Esophagus muscularis mucosa (tissue), 4 donors: ENCODE measurements around the gene ZNF804A. TPM values are rescaled to one million over a fixed set of nuclear protein-coding genes. Genes with fewer than 3 reads are reported as not detected.

Experiments used
- DNase-seq: peaks from one replicate; pipeline ENCODE4 v3.0.0-alpha.2; 2017; ENCODE audit errors: extremely low spot score
- H3K27ac ChIP-seq, 4 donors: fragments of 200-600 bp; sonication (generic); replicated peaks in 1 of 4; 1 replicate in 3 of 4; 2 replicates in 1 of 4; pipeline ENCODE4 v1.5.1; 2016 to 2019; ENCODE audit warnings: mild to moderate bottlenecking in 1 of 4
- H3K27me3 ChIP-seq, 4 donors: fragments of 200-600 bp; sonication (generic); one replicate each; pipeline versions ENCODE4 v1.5.1 to v1.6.0; 2016 to 2019
- H3K36me3 ChIP-seq, 4 donors: fragments of 200-600 bp; sonication (generic); one replicate each; pipeline ENCODE4 v1.5.1; 2016 to 2019
- H3K4me1 ChIP-seq, 4 donors: fragments of 200-600 bp; sonication (generic); one replicate each; pipeline ENCODE4 v1.5.1; 2016 to 2019
- H3K4me3 ChIP-seq, 4 donors: fragments of 200-600 bp; sonication (generic); 1 replicate in 2 of 4; 2 replicates in 2 of 4; pipeline ENCODE4 v1.5.1; 2016 to 2019; ENCODE audit warnings: mild to moderate bottlenecking in 4 of 4, moderate library complexity in 1 of 4
- H3K9me3 ChIP-seq, 4 donors: fragments of 200-600 bp; sonication (generic); 1 replicate in 3 of 4; 2 replicates in 1 of 4; pipeline ENCODE4 v1.5.1; 2016 to 2019
- CTCF ChIP-seq, 3 experiments: fragments of 200-600 bp in 2 of 3; fragments of 450-650 bp in 1 of 3; sonication (generic) in 2 of 3; IDR thresholded peaks; one replicate each; pipeline ENCODE4 v1.5.1; 2017 to 2019; ENCODE audit warnings: antibody characterized with exemption in 3 of 3, mild to moderate bottlenecking in 2 of 3, moderate library complexity in 1 of 3
- EP300 ChIP-seq: sonication (generic); formaldehyde crosslinking; IDR thresholded peaks from one replicate; pipeline ENCODE4 v1.6.1; 2017; ENCODE audit warnings: antibody characterized with exemption
- POLR2A ChIP-seq: fragments of 450-650 bp; IDR thresholded peaks from one replicate; pipeline ENCODE4 v1.6.1; 2017; ENCODE audit warnings: antibody characterized with exemption, moderate library complexity, mild to moderate bottlenecking, low read depth
- POLR2AphosphoS5 ChIP-seq, 2 donors: sonication (generic); formaldehyde crosslinking; IDR thresholded peaks; one replicate each; pipeline ENCODE4 v1.6.1; 2017; ENCODE audit warnings: antibody characterized with exemption in 2 of 2
- WGBS: methylation state at CpG from one replicate; pipeline ENCODE4 v1.1.5; 2018; 5-methylcytosine and 5-hydroxymethylcytosine counted together
- intact Hi-C: fragments of 100-400 bp; cut with DNase I; formaldehyde crosslinking; loops from one replicate; pipeline ENCODE4 v1.15.1; 2023
- total RNA-seq, 4 donors: library from RNA; depleted of rRNA; stranded (reverse); fragments of >200 nt; gene quantifications; one replicate each; pipeline versions ENCODE4 v1.1.0 to v1.2.1, GENCODE V29; 2016

Gene ZNF804A
- total RNA-seq, 4 donors from 2014 or later = 0.33 TPM; not detected in 3

GRCh38 chr2:184780944-184781343 is 182.6 kb downstream of the ZNF804A start:
- H3K9me3 ChIP-seq = no peaks in the 10 kb centered on the region
- no peak for DNase-seq
- no peak for TF ChIP-seq POLR2AphosphoS5 (IDR thresholded peaks at IDR 0.05)
- intact Hi-C loops = no loop called here
- 47% methylated on average over 2 of the region's 2 CpGs for WGBS
- H3K4me1 ChIP-seq = no peaks in the 10 kb centered on the region
- no peaks in the 10 kb centered on the region for H3K27me3 ChIP-seq
- no peak overlapping the region for H3K27ac ChIP-seq
- no peaks in the 10 kb centered on the region for H3K36me3 ChIP-seq
- H3K4me3 ChIP-seq = no peak overlapping the region

DNA sequence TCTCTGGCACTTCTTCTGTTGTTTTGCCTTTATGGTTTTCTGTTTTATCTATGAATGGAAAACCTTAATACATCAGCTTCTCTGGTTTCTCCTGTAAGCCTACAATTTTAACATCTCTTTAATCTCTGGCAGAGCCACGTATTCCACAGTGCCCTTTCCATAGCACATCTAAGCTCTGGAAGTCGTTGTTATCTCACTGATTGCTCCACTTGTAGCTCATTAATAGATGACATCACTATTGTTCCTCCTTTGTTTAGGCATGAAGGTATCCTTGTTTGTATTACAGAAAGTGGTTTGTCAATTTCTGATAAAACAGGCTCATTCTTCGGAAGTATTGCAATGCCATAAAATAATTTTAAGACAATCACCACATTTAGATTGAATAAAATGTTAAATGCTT is 185.2 kb downstream of the ZNF804A start:
- TF ChIP-seq EP300 (no peak), POLR2AphosphoS5 (IDR thresholded peaks at IDR 0.05) (no peak), POLR2A (no peak), CTCF (IDR thresholded peaks at IDR 0.05) (no peak)
- H3K4me1 ChIP-seq = no peaks in the 10 kb centered on the region
- H3K9me3 ChIP-seq = no peaks in the 10 kb centered on the region
- intact Hi-C loops = no loop called here
- WGBS = 65% methylated on average over 3 of the region's 3 CpGs
- DNase-seq = no peak
- H3K27me3 ChIP-seq = no peaks in the 10 kb centered on the region
- H3K4me3 ChIP-seq = no peak overlapping the region
- no peak overlapping the region for H3K27ac ChIP-seq
- H3K36me3 ChIP-seq = no peaks in the 10 kb centered on the region

- TF ChIP-seq CTCF (IDR thresholded peaks at IDR 0.05) (no peak), POLR2A (no peak), EP300 (no peak), POLR2AphosphoS5 (IDR thresholded peaks at IDR 0.05) (no peak)
- no peak for DNase-seq
- Histone ChIP-seq H3K9me3 (no peaks in the 10 kb centered on the region), H3K4me3 (no peak overlapping the region), H3K27ac (no peak overlapping the region), H3K4me1 (no peaks in the 10 kb centered on the region), H3K36me3 (no peaks in the 10 kb centered on the region), H3K27me3 (no peaks in the 10 kb centered on the region)
- 86% methylated on average over 1 of the region's 1 CpG for WGBS
- intact Hi-C loops = no loop called here
Observed at GRCh38 chr2:184793176-184793575, 194.8 kb downstream of the ZNF804A start.

GRCh38 chr2:184799379-184799778 is 201.1 kb downstream of the ZNF804A start:
- TF ChIP-seq CTCF (IDR thresholded peaks at IDR 0.05) = no peak
- TF ChIP-seq POLR2AphosphoS5 (IDR thresholded peaks at IDR 0.05) = no peak
- TF ChIP-seq POLR2A = no peak
- TF ChIP-seq EP300 = no peak
- Histone ChIP-seq H3K4me3 (no peak overlapping the region), H3K9me3 (no peaks in the 10 kb centered on the region), H3K27me3 (no peaks in the 10 kb centered on the region), H3K36me3 (no peaks in the 10 kb centered on the region), H3K27ac (no peak overlapping the region), H3K4me1 (no peaks in the 10 kb centered on the region)
- intact Hi-C loops = no loop called here
- no peak for DNase-seq
- 87% methylated on average over 4 of the region's 4 CpGs for WGBS

DNA sequence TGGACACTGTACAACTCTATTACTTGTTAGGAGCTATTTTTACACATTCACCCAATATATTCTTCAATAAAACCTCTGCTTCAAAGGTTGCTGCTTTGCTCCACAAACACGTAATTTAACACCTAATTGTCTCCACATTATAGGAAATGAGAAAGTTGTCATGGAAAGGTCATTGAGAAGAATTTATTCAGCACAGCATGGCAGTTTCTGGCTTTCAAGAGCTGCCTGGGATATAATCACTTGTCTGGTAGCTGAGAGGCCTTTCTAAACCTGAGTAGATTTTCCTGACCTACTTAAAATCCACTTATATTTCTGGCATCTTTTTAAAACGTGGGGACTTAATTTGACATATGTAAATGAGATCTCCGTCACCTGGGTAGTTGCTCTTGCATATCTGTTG is 216.1 kb downstream of the ZNF804A start:
- no peak overlapping the region for H3K27ac ChIP-seq
- no peaks in the 10 kb centered on the region for H3K27me3 ChIP-seq
- no peak for DNase-seq
- H3K9me3 ChIP-seq = peaks cover 0 to 6% (median 0%) of the 10 kb centered on the region in 4 donors
- intact Hi-C loops = no loop called here
- no peak overlapping the region for H3K4me3 ChIP-seq
- no peaks in the 10 kb centered on the region for H3K36me3 ChIP-seq
- no peaks in the 10 kb centered on the region for H3K4me1 ChIP-seq
- TF ChIP-seq POLR2AphosphoS5 (IDR thresholded peaks at IDR 0.05) (no peak), CTCF (IDR thresholded peaks at IDR 0.05) (no peak), EP300 (no peak), POLR2A (no peak)
- WGBS = 43% methylated on average over 3 of the region's 3 CpGs
